Prostate gland (tissue), 2 donors: Measurements from ENCODE around the gene SUN5. TPM values are rescaled to one million over a fixed set of nuclear protein-coding genes. Genes with fewer than 3 reads are reported as not detected.

ENCODE experiments used
- DNase-seq: peaks from one replicate; pipeline ENCODE4 v3.0.0-alpha.2; 2019; ENCODE audit warnings: low spot score
- H3K27ac ChIP-seq, 2 donors: fragments of 200-600 bp; sonication (generic); 2 replicates each; pipeline ENCODE4 v1.5.1; 2017 to 2019
- H3K27me3 ChIP-seq: fragments of 200-600 bp; sonication (generic); replicated peaks from 2 replicates; pipeline ENCODE4 v1.5.1; 2019; ENCODE audit not compliant: insufficient read depth
- H3K36me3 ChIP-seq, 2 donors: fragments of 200-600 bp; sonication (generic); 1 replicate in 1 of 2; 2 replicates in 1 of 2; pipeline versions ENCODE4 v1.5.1 to v1.8.1; 2017 to 2019
- H3K4me1 ChIP-seq: fragments of 200-600 bp; sonication (generic); replicated peaks from 2 replicates; pipeline ENCODE4 v1.5.1; 2019
- H3K4me3 ChIP-seq, 2 donors: fragments of 200-600 bp; sonication (generic); 2 replicates each; pipeline ENCODE4 v1.5.1; 2017 to 2019
- H3K9me3 ChIP-seq: fragments of 200-600 bp; sonication (generic); 2 replicates; pipeline ENCODE4 v1.5.1; 2017
- POLR2A ChIP-seq: fragments of 450-650 bp; IDR thresholded peaks from one replicate; pipeline ENCODE4 v1.6.1; 2016; ENCODE audit warnings: antibody characterized with exemption, mild to moderate bottlenecking
- POLR2AphosphoS5 ChIP-seq: sonication (generic); formaldehyde crosslinking; IDR thresholded peaks from one replicate; pipeline ENCODE4 v1.6.1; 2017; ENCODE audit warnings: antibody characterized with exemption
- WGBS: methylation state at CpG from one replicate; pipeline ENCODE4 v1.1.5; 2018; 5-methylcytosine and 5-hydroxymethylcytosine counted together
- intact Hi-C: fragments of 100-400 bp; cut with DNase I; formaldehyde crosslinking; loops from one replicate; pipeline ENCODE4 v1.14.2; 2022
- total RNA-seq, 2 donors: library from RNA; depleted of rRNA; stranded (reverse); fragments of >200 nt; gene quantifications; one replicate each; pipeline ENCODE4 v1.1.0, GENCODE V29; 2016
- TF ChIP-seq, protein P1 (sequence below), 4 experiments: fragments of 200-600 bp in 2 of 4; fragments of 450-650 bp in 2 of 4; sonication (generic) in 2 of 4; IDR thresholded peaks; 1 replicate in 3 of 4; 2 replicates in 1 of 4; pipeline ENCODE4 v1.5.1; 2016 to 2019; ENCODE audit warnings: antibody characterized with exemption in 4 of 4, mild to moderate bottlenecking in 2 of 4, moderate library complexity in 2 of 4

The SUN5 gene
- total RNA-seq, 2 donors from 2014 or later: 4.7 TPM; not detected in 1

DNA sequence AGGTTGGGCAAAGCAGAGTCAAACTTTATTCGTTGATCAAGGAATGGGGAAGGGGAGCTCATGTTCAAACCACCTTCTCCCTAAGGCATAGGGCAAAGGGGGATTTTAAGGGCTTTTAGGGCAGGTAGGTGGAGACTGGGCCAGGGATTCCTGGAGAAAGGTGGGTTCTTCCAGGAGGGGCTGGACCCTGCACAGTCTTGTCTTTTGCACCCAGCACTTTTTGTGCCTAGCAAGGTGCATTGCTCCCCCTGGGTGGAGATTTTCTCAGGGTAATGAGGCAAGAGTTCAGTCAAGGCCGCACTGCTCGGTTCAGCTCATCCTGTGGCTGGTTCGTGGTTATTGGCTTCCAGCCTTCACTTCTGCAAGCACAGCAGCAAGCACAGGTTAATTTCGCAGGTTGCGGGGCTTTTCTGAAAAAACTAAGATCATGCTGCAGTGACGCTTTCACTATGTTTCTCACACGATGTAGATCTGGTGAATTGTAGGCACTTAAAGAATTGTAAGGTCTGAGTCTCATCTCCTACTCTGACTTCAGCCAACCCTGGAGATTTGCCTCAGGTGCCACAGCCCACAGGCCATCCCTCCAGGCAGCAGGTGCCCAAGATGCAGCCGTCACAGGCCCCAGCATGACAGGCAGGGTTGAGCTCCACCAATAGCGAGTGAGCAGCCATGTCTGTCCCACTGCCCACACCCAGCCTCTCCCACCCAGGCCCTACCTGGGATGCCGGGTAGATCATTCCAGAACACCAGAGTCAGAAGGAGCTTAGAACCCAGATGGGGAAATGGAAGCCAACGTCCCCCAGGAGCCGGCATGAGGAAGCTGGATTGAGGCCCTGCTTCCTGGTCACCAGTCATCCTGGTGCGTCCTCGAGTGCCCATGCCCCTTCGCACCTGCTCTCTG, 37.1 kb downstream of the SUN5 start:
- no peaks in the 10 kb centered on the region for H3K36me3 ChIP-seq
- H3K4me3 ChIP-seq: no peak overlapping the region
- TF ChIP-seq, protein P1, sequence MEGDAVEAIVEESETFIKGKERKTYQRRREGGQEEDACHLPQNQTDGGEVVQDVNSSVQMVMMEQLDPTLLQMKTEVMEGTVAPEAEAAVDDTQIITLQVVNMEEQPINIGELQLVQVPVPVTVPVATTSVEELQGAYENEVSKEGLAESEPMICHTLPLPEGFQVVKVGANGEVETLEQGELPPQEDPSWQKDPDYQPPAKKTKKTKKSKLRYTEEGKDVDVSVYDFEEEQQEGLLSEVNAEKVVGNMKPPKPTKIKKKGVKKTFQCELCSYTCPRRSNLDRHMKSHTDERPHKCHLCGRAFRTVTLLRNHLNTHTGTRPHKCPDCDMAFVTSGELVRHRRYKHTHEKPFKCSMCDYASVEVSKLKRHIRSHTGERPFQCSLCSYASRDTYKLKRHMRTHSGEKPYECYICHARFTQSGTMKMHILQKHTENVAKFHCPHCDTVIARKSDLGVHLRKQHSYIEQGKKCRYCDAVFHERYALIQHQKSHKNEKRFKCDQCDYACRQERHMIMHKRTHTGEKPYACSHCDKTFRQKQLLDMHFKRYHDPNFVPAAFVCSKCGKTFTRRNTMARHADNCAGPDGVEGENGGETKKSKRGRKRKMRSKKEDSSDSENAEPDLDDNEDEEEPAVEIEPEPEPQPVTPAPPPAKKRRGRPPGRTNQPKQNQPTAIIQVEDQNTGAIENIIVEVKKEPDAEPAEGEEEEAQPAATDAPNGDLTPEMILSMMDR (IDR thresholded peaks at IDR 0.05): no peak
- no peak for TF ChIP-seq POLR2A
- no peak for TF ChIP-seq POLR2AphosphoS5
- H3K9me3 ChIP-seq: no peaks in the 10 kb centered on the region
- WGBS: 73% methylated on average over 16 of the region's 16 CpGs
- no peaks in the 10 kb centered on the region for H3K4me1 ChIP-seq
- H3K27me3 ChIP-seq: no peaks in the 10 kb centered on the region
- intact Hi-C loops: no loop called here
- H3K27ac ChIP-seq: no peak overlapping the region
- DNase-seq: no peak

DNA sequence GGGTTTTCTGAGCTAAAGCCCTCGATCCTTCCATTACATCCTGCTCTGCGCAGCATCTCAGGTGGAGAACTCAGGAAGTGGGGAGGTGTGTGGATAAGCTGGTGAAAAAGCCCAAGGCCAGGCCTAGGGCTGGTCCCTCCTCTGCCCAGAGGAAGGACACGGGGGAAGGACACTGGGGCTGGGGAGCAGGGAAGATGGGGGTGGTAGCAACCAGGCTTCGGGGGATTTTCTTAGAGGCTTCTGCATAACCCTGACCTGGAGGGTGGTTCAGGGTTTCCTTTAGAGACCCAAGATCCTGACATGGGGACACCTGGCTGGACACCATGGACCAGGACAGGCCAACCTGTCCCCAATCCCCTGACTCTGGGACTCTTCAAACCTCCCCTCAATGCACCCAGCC, 37.9 kb downstream of the SUN5 start:
- no peaks in the 10 kb centered on the region for H3K9me3 ChIP-seq
- intact Hi-C loops: no loop called here
- no peaks in the 10 kb centered on the region for H3K4me1 ChIP-seq
- DNase-seq: no peak
- TF ChIP-seq POLR2A (no peak), POLR2AphosphoS5 (no peak)
- TF ChIP-seq, protein P1 (IDR thresholded peaks at IDR 0.05): no peak
- no peak overlapping the region for H3K27ac ChIP-seq
- no peaks in the 10 kb centered on the region for H3K36me3 ChIP-seq
- H3K27me3 ChIP-seq: no peaks in the 10 kb centered on the region
- no peak overlapping the region for H3K4me3 ChIP-seq
- WGBS: 89% methylated on average over 4 of the region's 4 CpGs

DNA sequence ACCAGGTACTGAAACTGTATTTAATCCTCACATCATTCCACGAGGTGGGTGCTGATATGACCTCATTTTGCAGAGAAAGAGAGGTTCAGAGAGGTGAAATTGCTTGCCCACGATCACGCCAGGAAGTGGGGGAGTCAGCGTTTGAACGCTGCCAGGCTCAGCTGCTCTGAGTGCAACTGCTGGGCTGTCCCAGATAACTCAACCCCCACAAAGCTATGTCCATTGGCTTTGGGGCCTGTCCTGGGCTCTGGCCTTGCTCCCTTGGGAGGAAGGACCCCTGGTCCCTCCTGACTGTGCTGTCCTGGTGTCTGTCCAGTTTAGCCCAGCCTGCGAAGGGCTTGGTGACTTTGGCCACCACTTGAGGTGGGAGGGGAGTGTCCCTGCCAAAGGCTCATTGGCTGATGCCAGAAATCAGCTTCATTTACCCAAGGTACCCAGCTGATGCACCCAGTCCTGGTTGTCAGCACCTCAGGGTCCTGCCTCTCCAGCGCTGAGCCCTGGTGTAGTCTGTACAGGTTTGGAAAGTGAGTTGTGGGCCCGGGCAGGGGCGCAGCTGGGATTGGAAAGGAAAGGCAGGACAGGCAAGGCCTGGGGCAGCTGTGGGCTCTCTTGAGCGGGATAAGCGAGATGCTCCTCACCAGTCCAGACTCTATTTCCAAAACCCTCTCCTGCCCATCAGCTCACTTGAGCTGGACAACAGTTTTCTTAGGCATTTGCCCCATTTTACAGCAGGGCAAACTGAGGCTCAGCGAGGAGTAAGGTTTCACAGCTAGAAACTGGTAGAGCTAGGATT, 38.5 kb downstream of the SUN5 start:
- 77% methylated on average over 12 of the region's 12 CpGs for WGBS
- no peaks in the 10 kb centered on the region for H3K9me3 ChIP-seq
- H3K36me3 ChIP-seq: no peaks in the 10 kb centered on the region
- H3K4me3 ChIP-seq: no peak overlapping the region
- H3K27ac ChIP-seq: no peak overlapping the region
- TF ChIP-seq POLR2AphosphoS5: no peak
- TF ChIP-seq, protein P1 (IDR thresholded peaks at IDR 0.05): no peak
- no peaks in the 10 kb centered on the region for H3K27me3 ChIP-seq
- intact Hi-C loops: no loop called here
- no peaks in the 10 kb centered on the region for H3K4me1 ChIP-seq
- DNase-seq: no peak

DNA sequence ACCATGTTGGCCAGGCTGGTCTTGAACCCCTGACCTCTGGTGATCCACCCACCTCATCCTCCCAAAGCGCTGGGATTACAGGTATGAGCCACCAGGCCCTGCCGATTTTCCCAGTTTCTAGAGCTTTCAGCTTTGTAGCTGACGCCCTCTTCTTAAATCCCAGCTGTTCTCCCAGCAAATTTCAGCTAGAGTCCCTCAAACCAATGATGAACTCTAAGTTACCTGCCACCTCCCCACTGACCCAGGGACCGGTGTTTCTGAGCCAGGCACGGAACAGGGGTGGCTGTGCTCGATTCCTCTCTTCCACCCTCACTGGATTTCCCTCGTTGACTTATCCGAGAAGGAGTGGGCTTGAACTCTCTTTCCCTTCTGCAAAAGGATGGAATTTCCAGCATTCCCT, 39.1 kb downstream of the SUN5 start:
- Histone ChIP-seq H3K36me3 (no peaks in the 10 kb centered on the region), H3K4me3 (no peak overlapping the region), H3K27ac (no peak overlapping the region), H3K9me3 (no peaks in the 10 kb centered on the region), H3K4me1 (no peaks in the 10 kb centered on the region), H3K27me3 (no peaks in the 10 kb centered on the region)
- intact Hi-C loops: no loop called here
- WGBS: 84% methylated on average over 8 of the region's 8 CpGs
- TF ChIP-seq POLR2AphosphoS5 (no peak), POLR2A (no peak)
- TF ChIP-seq, protein P1 (IDR thresholded peaks at IDR 0.05): no peak
- DNase-seq: no peak
